ENCODE measurements around the gene ACR.

GRCh38 chr22:50725597-50725996 is 12.4 kb upstream of the ACR start:
- TF ChIP-seq CTCF (IDR thresholded peaks at IDR 0.05; ENCODE audit: low read depth, low read length), result no peak
- TF ChIP-seq EZH2phosphoT487 (IDR thresholded peaks at IDR 0.05; ENCODE audit: low read depth), result no peak

Data from OCI-LY3 (cell line).